K562 (cell line): Measurements from ENCODE around the gene SLX4IP. TPM values are rescaled to one million over a fixed set of nuclear protein-coding genes. Genes with fewer than 3 reads are reported as not detected.

Source experiments
- CBFA2T3 ChIP-seq: fragments of 450-650 bp; IDR thresholded peaks from 2 replicates; pipeline ENCODE4 v1.6.1; 2017
- COPS2 ChIP-seq: fragments of 450-650 bp; conservative IDR thresholded peaks from 2 replicates; pipeline ENCODE4 v1.6.1; 2016; ENCODE audit warnings: mild to moderate bottlenecking, moderate library complexity
- CREM ChIP-seq: IDR thresholded peaks from 2 replicates; pipeline ENCODE4 v1.6.1; 2014; ENCODE audit warnings: antibody characterized with exemption, low read depth
- CTBP1 ChIP-seq: fragments of 450-650 bp; IDR thresholded peaks from 2 replicates; pipeline ENCODE4 v1.6.1; 2016; ENCODE audit warnings: borderline replicate concordance
- DACH1 ChIP-seq: fragments of 450-650 bp; IDR thresholded peaks from 2 replicates; pipeline ENCODE4 v1.6.1; 2018; ENCODE audit not compliant: partially characterized antibody
- HMG20A ChIP-seq: fragments of 450-650 bp; formaldehyde crosslinking; conservative IDR thresholded peaks from 2 replicates; pipeline ENCODE4 v1.4.0; 2020; ENCODE audit warnings: mild to moderate bottlenecking, mixed read lengths
- HNRNPUL1 ChIP-seq: fragments of 200-400 bp; formaldehyde crosslinking; IDR thresholded peaks from 2 replicates; pipeline ENCODE4 v1.6.1; 2017; ENCODE audit warnings: low read length
- ILF3 ChIP-seq: fragments of 450-650 bp; IDR thresholded peaks from 2 replicates; pipeline ENCODE4 v1.6.1; 2018; ENCODE audit warnings: antibody characterized with exemption, mild to moderate bottlenecking, moderate library complexity, borderline replicate concordance
- MIER1 ChIP-seq: fragments of 450-650 bp; IDR thresholded peaks from 2 replicates; pipeline ENCODE4 v1.6.1; 2016; ENCODE audit warnings: antibody characterized with exemption, mild to moderate bottlenecking, low read depth
- NFATC3 ChIP-seq: fragments of 450-650 bp; IDR thresholded peaks from 2 replicates; pipeline ENCODE4 v1.6.1; 2017; ENCODE audit warnings: mild to moderate bottlenecking
- NFIC ChIP-seq: fragments of 450-650 bp; IDR thresholded peaks from 2 replicates; pipeline ENCODE4 v1.6.1; 2017; ENCODE audit warnings: mild to moderate bottlenecking, inconsistent platforms
- POU5F1 ChIP-seq: fragments of 150-350 bp; IDR thresholded peaks from 2 replicates; pipeline ENCODE4 v1.6.1; 2014; ENCODE audit warnings: borderline replicate concordance, low read length, low read depth, mild to moderate bottlenecking; ENCODE audit not compliant: partially characterized antibody
- PPARD ChIP-seq: fragments of 250-450 bp; sonication (Bioruptor Pico); IDR thresholded peaks from 2 replicates; pipeline ENCODE4 v1.8.0; 2022; ENCODE audit warnings: inconsistent platforms, mild to moderate bottlenecking, moderate library complexity
- RBFOX2 ChIP-seq: fragments of 200-400 bp; formaldehyde crosslinking; IDR thresholded peaks from 2 replicates; pipeline ENCODE4 v1.6.1; 2017; ENCODE audit warnings: low read depth, mild to moderate bottlenecking, low read length, moderate library complexity
- RBM25 ChIP-seq: fragments of 200-400 bp; formaldehyde crosslinking; IDR thresholded peaks from 2 replicates; pipeline ENCODE4 v1.6.1; 2018; ENCODE audit warnings: low read length, low read depth, moderate library complexity; ENCODE audit not compliant: severe bottlenecking
- SMAD2 ChIP-seq: fragments of 150-350 bp; IDR thresholded peaks from 2 replicates; pipeline ENCODE4 v1.6.1; 2014; ENCODE audit warnings: low read depth, mild to moderate bottlenecking, low read length
- SRSF3 ChIP-seq: fragments of 200-400 bp; formaldehyde crosslinking; IDR thresholded peaks from 2 replicates; pipeline ENCODE4 v1.6.1; 2016; ENCODE audit warnings: mild to moderate bottlenecking, low read length, moderate library complexity; ENCODE audit not compliant: insufficient read depth
- SUPT5H ChIP-seq: fragments of 450-650 bp; IDR thresholded peaks from 2 replicates; pipeline ENCODE4 v1.6.1; 2016
- ZFP91 ChIP-seq: sonication (generic); formaldehyde crosslinking; IDR thresholded peaks from 2 replicates; pipeline ENCODE4 v1.8.0; 2022; ENCODE audit warnings: mild to moderate bottlenecking, missing genetic modification reagents
- ZNF280B ChIP-seq: fragments of 250-450 bp; sonication (Bioruptor Pico); IDR thresholded peaks from 2 replicates; pipeline ENCODE4 v1.5.1; 2021; ENCODE audit warnings: mild to moderate bottlenecking
- ZNF282 ChIP-seq: sonication (generic); formaldehyde crosslinking; IDR thresholded peaks from 2 replicates; pipeline ENCODE4 v1.8.1; 2023; ENCODE audit warnings: missing genetic modification reagents
- ZNF408 ChIP-seq: fragments of 250-450 bp; sonication (Bioruptor Pico); IDR thresholded peaks from 2 replicates; pipeline ENCODE4 v1.4.0; 2020; ENCODE audit warnings: low read depth, mild to moderate bottlenecking, moderate library complexity
- ZNF444 ChIP-seq: fragments of 250-450 bp; sonication (Bioruptor Pico); IDR thresholded peaks from 2 replicates; pipeline ENCODE4 v1.4.0; 2020; ENCODE audit warnings: mild to moderate bottlenecking, moderate library complexity
- ZNF449 ChIP-seq: fragments of 250-450 bp; sonication (Bioruptor Pico); IDR thresholded peaks from 2 replicates; pipeline ENCODE4 v1.8.0; 2022; ENCODE audit warnings: moderate library complexity, mild to moderate bottlenecking, inconsistent platforms
- polyA plus RNA-seq, 8 experiments: library from polyadenylated mRNA; depleted of rRNA in 4 of 8; stranded (reverse) in 5 of 8; unstranded in 3 of 8; fragments of >200 nt; fragmentation: Nextera tagmentation in 2 of 8; fragmentation: Illumina TruSeq in 1 of 8; extraction: Ambion mirVana in 2 of 8; extraction: Trizol in 1 of 8; gene quantifications; 2 replicates each; pipeline versions ENCODE4 v1.2.1 to v1.2.3, GENCODE V29; 2011 to 2014; ENCODE audit warnings: inconsistent platforms in 1 of 8, missing spikeins in 1 of 8
- total RNA-seq, 7 experiments: library from RNA; depleted of rRNA in 6 of 7; stranded (reverse); fragments of >200 nt in 6 of 7; fragmentation: Illumina TruSeq in 2 of 7; extraction: Trizol in 2 of 7; gene quantifications; 2 replicates each; pipeline versions ENCODE4 v1.2.1 to v1.2.3, GENCODE V29; 2011 to 2021; ENCODE audit warnings: low replicate concordance in 1 of 7
- TF ChIP-seq, protein P1 (sequence below): IDR thresholded peaks from 2 replicates; pipeline ENCODE4 v1.6.1; 2014; ENCODE audit warnings: antibody characterized with exemption

The SLX4IP gene
- total and polyA plus RNA-seq, 9 of the 15 experiments (the other 6 are each of a cell fraction or from before 2014, with no cell fraction given) = 1.5 to 5.9 (median 3.5) TPM

- no peak for TF ChIP-seq COPS2
- no peak for TF ChIP-seq ZNF280B (CRISPR knock-in tag)
- no peak for TF ChIP-seq HMG20A (CRISPR knock-in tag)
- TF ChIP-seq CBFA2T3 = peak; percentile 37; the same call in 1 of the 2 replicates
- TF ChIP-seq POU5F1 = no peak
- TF ChIP-seq ZNF449 (CRISPR knock-in tag) = no peak
- no peak for TF ChIP-seq ZFP91 (CRISPR knock-in tag)
- no peak for TF ChIP-seq DACH1
- TF ChIP-seq RBFOX2 = no peak
- no peak for TF ChIP-seq SRSF3
- TF ChIP-seq, protein P1, sequence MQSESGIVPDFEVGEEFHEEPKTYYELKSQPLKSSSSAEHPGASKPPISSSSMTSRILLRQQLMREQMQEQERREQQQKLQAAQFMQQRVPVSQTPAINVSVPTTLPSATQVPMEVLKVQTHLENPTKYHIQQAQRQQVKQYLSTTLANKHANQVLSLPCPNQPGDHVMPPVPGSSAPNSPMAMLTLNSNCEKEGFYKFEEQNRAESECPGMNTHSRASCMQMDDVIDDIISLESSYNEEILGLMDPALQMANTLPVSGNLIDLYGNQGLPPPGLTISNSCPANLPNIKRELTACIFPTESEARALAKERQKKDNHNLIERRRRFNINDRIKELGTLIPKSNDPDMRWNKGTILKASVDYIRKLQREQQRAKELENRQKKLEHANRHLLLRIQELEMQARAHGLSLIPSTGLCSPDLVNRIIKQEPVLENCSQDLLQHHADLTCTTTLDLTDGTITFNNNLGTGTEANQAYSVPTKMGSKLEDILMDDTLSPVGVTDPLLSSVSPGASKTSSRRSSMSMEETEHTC = peak; percentile 81
- TF ChIP-seq ILF3 = no peak
- no peak for TF ChIP-seq RBM25
- TF ChIP-seq ZNF408 (CRISPR knock-in tag) = no peak
- TF ChIP-seq HNRNPUL1 = no peak
- TF ChIP-seq MIER1 = no peak
- peak; percentile 51 for TF ChIP-seq NFIC
- TF ChIP-seq ZNF444 = no peak
- no peak for TF ChIP-seq PPARD (CRISPR knock-in tag)
- TF ChIP-seq CTBP1 = peak; percentile 54; the same call in 1 of the 2 replicates
- TF ChIP-seq SMAD2 = no peak
- no peak for TF ChIP-seq NFATC3
- TF ChIP-seq SUPT5H = 0 out of 2 replicates have a peak, but pooled peaks have one; percentile 19
- TF ChIP-seq ZNF282 (CRISPR knock-in tag) = no peak
- peak; percentile 50; the same call in 1 of the 2 replicates for TF ChIP-seq CREM
Observed at GRCh38 chr20:10511509-10512251, 76.6 kb downstream of the SLX4IP start (continued).
